Stimulated activated CD8-positive, alpha-beta memory T cell treated with anti-CD3 and anti-CD28 coated beads, Interleukin-15, amount 100 ng/mL, for 4 hours (primary cell): ENCODE data around the gene CDCA5.
A peak's percentile ranks its signal among the peaks of the same experiment; 100 is the strongest.
"Not testable (repeated sequence)": the region's sequence is repeated elsewhere in the genome, so short reads cannot be mapped to it uniquely, and the experiment has no call there.

Experiments used
- DNase-seq, 2 donors: peaks; one replicate each; pipeline ENCODE4 v3.0.0-alpha.2; 2020; ENCODE audit warnings: low read depth in 2 of 2

Gene CDCA5

DNA sequence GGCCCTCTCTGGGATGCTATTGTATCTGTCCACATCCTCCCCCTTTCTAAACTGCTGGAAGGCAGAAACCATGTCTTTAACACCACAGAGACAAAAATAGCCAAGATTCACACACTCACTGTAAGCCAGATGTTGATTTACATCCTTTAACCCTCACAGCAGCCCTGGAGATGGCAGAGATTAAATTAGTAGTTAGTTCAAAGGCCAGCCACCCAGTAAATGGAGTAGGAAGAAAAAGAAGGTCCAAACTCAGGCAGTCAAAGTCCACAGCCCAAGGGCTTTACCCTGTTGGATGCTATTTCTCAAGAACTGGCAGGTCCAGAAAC is 35.8 kb upstream of the CDCA5 start:
- no peak for DNase-seq

GRCh38 chr11:65118891-65119669 is 35.2 kb upstream of the CDCA5 start:
- DNase-seq: not testable (repeated sequence)

- DNase-seq: no peak
These were observed 34.4 kb upstream of the CDCA5 start for GRCh38 chr11:65118097-65118837.

DNA sequence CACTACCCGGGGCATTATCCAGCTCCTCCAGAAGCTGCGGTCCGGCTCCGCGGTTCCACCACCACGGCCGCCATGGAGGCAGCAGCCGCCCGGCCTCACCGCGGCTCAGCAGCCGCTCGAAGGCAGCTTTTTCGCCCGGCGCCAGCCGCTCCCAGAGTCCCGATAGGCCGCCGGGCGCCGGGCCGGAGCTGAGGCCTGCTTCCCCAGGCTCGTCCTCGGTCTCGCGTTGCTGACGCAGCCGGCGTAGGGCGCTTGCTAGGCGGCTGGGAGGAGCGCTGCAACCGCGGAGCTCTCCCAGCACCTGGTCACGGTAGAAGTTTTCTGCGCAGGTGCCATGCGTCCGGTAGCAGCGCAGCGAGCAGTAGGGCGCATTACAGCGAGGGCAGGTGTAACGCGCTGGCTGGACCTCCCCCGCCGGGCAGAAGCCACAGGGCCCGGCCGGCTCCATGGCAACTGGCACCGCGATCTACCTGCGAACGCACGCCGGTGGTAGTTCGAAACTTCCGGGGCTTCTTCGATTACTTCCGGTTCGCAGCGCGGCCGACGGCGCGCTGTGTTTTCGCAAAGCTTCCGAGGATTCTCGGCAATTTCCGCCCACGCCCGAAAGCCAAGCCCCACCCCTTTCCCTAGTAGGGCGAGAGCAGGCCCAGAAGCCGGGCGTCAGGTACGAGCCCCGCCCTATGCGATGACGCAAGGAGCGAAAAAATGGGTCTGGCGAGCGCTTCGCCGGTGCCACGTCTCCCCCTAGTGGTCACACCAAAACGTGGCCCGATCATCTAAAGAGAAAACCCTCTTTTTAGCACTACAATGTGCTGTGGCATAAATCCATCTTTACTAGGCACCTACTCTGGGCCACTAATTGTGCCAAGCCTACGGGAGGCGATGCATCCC is 33.6 kb upstream of the CDCA5 start, which contains the start of gene ZNHIT2:
Gene ZNHIT2 (minus strand): TSS at position 496 of the 891 bp plus-strand sequence. CDS start 48 bp downstream, at position 448.
- peak; percentile 100 for DNase-seq

DNA sequence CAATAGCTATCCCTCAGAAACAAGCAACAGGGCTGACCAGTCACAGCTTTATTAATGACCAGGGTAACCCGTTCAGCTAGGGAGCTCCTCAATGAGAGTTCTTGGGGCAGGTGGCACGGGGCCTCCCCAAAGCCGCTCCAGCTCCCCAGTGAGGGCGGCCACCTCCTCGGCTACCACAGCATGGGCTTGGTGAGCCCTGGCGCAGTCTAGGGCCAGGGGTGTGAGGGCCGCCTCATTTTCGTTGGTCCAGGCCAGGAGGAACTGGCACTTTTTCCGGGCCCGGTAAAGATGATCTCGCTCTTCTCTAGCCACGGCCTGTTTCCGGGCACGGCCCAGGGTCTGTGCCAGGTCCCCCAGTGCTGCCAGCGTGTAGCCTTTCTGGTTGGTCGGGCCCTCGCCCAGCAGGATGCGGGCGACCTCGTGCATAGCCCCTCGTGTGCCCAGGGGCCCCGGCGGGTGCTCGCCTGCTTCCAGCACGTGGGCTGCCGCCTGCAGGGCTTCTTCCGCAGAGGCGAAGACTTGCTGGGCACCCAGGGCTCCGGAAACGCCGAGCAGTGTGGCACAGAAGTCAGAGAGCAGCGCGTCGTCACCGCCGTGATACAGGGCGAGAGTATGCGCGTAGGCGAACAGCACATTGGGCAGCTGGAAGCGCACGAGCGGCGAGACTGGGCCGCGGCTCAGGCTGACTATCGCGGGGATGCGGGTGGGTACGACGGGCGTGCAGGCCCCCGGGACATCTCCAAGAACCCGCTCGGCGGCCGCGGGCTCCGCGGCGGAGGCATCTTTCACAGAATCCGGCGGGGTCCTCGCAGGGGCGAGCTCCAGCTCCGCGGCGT is 32.7 kb upstream of the CDCA5 start:
- peak in 1 of 2 donors; percentile 47 for DNase-seq

- DNase-seq: no peak
These were observed 31.7 kb upstream of the CDCA5 start for GRCh38 chr11:65115361-65116082.

DNA sequence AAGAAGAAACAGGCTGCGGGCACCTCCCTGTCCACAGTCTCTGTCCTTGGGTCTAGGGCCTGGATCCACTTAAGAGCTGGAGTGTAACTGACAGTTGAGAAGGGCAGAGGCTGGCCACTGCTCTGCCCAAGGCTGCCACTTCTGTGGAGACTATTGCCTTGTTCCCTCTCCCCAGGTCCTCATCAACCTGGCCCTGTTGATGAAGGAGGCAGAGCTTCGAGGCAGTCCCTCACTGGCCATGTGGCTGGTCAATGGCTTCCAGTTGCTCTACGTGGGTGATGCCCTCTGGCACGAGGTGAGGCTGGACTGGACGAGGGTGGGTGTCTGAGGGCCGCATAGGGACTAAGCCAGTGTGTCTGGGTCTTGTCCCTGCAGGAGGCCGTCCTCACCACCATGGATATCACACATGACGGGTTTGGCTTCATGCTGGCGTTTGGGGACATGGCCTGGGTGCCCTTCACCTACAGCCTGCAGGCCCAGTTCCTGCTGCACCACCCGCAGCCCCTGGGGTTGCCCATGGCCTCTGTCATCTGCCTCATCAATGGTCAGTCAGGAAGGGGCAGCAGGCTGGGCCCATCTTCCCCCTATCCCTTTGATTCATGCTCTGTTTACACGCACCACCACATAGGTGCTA is 30.8 kb upstream of the CDCA5 start:
- DNase-seq: no peak

GRCh38 chr11:65113839-65114238 is 30.0 kb upstream of the CDCA5 start:
- DNase-seq: no peak

DNA sequence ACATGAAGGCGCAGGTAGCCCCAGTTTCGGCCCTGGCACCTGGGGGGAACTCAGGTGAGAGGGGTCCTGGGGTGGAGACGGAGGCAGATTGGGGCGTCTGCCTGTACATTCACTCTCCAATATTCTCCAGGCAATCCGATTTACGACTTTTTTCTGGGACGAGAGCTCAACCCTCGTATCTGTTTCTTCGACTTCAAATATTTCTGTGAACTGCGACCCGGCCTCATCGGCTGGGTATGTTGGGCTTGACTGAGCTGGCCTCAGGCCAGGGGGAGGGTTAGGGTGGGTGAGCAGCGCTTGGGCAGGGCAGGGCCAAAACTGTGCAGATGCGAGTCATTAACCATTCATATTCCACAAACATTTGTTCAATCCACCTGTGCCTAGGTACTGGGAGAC is 29.5 kb upstream of the CDCA5 start:
- DNase-seq: no peak

DNA sequence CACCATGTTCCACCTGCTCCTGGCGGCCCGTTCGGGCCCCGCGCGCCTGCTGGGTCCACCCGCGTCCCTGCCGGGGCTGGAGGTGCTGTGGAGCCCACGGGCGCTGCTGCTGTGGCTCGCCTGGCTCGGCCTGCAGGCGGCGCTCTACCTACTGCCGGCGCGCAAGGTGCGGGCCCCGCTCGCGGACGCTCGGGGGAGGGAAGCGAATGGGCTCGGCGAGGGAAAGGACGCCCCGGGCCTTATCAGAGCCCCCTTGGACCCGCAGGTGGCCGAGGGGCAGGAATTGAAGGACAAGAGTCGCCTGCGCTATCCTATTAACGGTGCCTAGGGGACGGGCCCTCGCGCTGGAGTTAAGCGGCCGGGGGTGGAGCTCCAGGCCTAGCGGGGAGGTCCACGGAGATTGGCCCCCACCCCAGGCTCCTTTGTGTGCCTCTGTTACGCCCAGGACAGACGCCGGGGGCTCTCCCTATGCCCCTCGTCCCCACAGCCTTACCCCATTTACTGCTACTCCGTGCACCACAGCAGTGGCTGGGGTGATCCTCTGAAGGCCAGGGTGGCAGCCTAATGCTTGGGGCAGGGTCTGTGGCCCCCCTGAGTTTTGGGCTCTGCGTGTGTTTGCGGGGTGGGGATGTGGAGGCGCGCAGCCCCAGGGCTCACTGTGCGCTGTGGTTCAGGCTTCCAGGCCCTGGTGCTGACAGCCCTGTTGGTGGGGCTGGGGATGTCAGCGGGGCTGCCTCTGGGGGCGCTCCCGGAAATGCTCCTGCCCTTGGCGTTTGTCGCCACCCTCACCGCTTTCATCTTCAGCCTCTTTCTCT is 28.9 kb upstream of the CDCA5 start:
- peak in 1 of 2 donors; percentile 48 for DNase-seq

DNA sequence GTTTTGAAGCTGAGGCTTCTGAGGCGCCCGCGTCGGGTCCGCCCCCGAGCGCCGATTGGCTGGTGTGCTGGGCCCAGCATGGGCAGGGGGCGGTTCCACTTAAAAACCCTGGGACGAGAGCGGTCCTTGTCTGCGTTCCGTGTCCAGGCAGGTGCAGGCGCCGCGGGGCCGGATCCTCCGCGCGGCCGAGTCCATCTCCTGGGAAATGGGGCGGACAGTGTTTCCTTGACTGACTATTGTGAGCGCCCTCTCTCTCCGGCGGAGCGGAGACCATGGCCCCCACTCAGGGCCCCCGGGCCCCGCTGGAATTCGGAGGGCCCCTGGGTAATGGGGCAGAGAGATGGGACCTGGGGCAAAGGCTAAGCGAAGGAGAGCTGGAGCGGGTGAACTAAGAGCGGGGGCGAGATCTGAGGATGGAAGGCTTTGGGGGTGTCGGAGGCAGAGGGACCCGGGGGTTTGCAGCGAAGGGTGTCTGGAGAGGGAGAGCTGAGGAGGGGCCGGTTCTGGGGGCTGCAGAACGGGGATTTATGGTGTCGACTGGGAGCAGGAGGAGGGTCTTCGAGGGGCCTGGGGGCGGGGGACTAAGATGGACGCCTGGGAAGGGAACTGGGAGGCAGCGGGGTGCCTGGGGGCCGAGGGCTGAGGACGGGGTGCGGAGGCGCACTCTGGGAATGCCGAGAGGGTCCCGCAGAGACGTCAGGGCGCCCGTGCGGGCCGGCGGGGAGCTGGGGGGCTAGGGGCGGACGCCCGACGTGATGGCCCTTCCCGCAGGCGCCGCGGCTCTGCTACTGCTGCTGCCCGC is 28.1 kb upstream of the CDCA5 start, which contains the start of gene TM7SF2:
Gene TM7SF2 (plus strand): TSS at position 129 of the 802 bp plus-strand sequence. CDS start 144 bp downstream, at position 273.
- peak; percentile 81 to 89 for DNase-seq

- no peak for DNase-seq
These were observed 27.4 kb upstream of the CDCA5 start for GRCh38 chr11:65111159-65111743.

DNA sequence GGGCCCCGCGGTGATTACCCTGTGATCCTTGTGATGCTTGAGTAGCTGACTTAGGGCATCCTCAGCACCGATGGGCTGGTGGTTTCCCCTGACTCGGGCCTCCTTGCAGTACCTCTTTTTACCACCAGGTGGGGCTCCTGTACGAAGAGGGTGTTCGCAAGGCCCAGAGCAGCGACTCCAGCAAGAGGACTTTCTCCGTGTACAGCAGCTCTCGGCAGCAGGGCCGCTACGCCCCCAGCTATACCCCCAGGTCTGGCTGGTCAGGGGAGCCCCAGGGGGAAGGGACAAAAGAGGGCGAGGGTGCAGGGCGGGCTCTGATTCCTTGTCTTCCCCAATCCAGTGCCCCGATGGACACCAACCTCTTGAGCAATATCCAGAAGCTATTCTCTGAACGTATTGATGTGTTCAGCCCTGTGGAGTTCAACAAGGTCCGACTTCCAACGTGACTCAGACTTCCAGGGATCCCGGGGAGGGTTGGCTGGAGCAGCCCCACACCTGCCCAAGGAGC is 26.6 kb upstream of the CDCA5 start:
- peak; percentile 76 to 90 for DNase-seq

GRCh38 chr11:65109231-65110198 is 25.7 kb upstream of the CDCA5 start:
- DNase-seq: no peak

GRCh38 chr11:65108469-65109123 is 24.8 kb upstream of the CDCA5 start:
- DNase-seq: no peak
